Right lobe of liver (tissue), 6 donors: ENCODE results near the gene STPG3. TPM values are rescaled to one million over a fixed set of nuclear protein-coding genes. Genes with fewer than 3 reads are reported as not detected.

Source experiments
- ATAC-seq, 4 donors: fragments of 200-7000 bp; cut with Tn5 transposase; one replicate each; pipeline ENCODE4 v1.9.1; 2020; ENCODE audit warnings: mild to moderate bottlenecking in 4 of 4, moderate library complexity in 4 of 4
- DNase-seq, 3 donors: peaks; one replicate each; pipeline ENCODE4 v3.0.0-alpha.2; 2020
- H3K27ac ChIP-seq, 3 donors: fragments of 200-600 bp; one replicate each; pipeline ENCODE4 v1.8.0; 2022
- H3K27me3 ChIP-seq, 2 donors: fragments of 200-600 bp; one replicate each; pipeline ENCODE4 v1.8.0; 2022
- H3K36me3 ChIP-seq, 4 donors: fragments of 200-600 bp; sonication (generic) in 1 of 4; one replicate each; pipeline versions ENCODE4 v1.5.1 to v1.8.0; 2017 to 2022; ENCODE audit warnings: control low read depth in 1 of 4
- H3K4me1 ChIP-seq, 4 donors: fragments of 200-600 bp; sonication (generic) in 1 of 4; one replicate each; pipeline versions ENCODE4 v1.5.1 to v1.8.0; 2017 to 2022; ENCODE audit warnings: control low read depth in 1 of 4
- H3K4me3 ChIP-seq, 3 donors: fragments of 200-600 bp; one replicate each; pipeline ENCODE4 v1.8.0; 2022
- H3K9me3 ChIP-seq, 4 donors: fragments of 200-600 bp; sonication (generic) in 1 of 4; one replicate each; pipeline versions ENCODE4 v1.5.1 to v1.8.0; 2017 to 2022; ENCODE audit warnings: control low read depth in 1 of 4
- CTCF ChIP-seq, 4 donors: fragments of 200-600 bp in 3 of 4; fragments of 450-650 bp in 1 of 4; IDR thresholded peaks; one replicate each; pipeline versions ENCODE4 v1.5.1 to v1.8.0; 2016 to 2022; ENCODE audit warnings: antibody characterized with exemption in 4 of 4, mild to moderate bottlenecking in 2 of 4
- POLR2A ChIP-seq: fragments of 450-650 bp; IDR thresholded peaks from one replicate; pipeline ENCODE4 v1.6.1; 2017; ENCODE audit warnings: antibody characterized with exemption, mild to moderate bottlenecking
- WGBS: methylation state at CpG from one replicate; pipeline ENCODE4 v1.1.6; 2018; ENCODE audit warnings: low coverage, low lambda C conversion rate; ENCODE audit not compliant: insufficient coverage; ENCODE audit errors: missing lambda C conversion rate; 5-methylcytosine and 5-hydroxymethylcytosine counted together
- intact Hi-C, 2 donors: fragments of 100-400 bp; cut with DNase I; formaldehyde crosslinking; loops; one replicate each; pipeline versions ENCODE4 v1.11.2 to v1.14.1; 2022
- total RNA-seq, 6 experiments: library from RNA; depleted of rRNA in 2 of 6; stranded (reverse); fragments of >200 nt in 2 of 6; fragmentation: NEBNext Ultra II Directional in 3 of 6; extraction: Animal tissue kit (Norgen Biotek cat#: 25700) in 3 of 6; gene quantifications; one replicate each; pipeline versions ENCODE4 v1.1.0 to v1.2.4, GENCODE V29; 2016 to 2023
- donor health status: DM: no; HTN: yes; CAD: no.
- donor health status: DM: no; HTN: no; CAD: no.
- donor health status: DM: no; HTN: no; CAD: no.
- donor health status: DM: no; HTN: yes; CAD: no.
- donor health status: DM: no; HTN: yes; CAD: no.

The STPG3 gene
- total RNA-seq, 6 experiments from 2014 or later = not detected

GRCh38 chr9:137294091-137294680, 43.1 kb downstream of the STPG3 start:
- ATAC-seq (peak; percentile 46 to 68 (median 55)), DNase-seq (peak in 1 of 3 donors; percentile 75)
- 12% methylated on average over 8 of the region's 11 CpGs for WGBS
- TF ChIP-seq CTCF (IDR thresholded peaks at IDR 0.05) (no peak), POLR2A (no peak)
- no peaks in the 10 kb centered on the region for H3K9me3 ChIP-seq
- peaks cover 0 to 9% of the 10 kb centered on the region in 2 donors for H3K27me3 ChIP-seq
- no peaks in the 10 kb centered on the region for H3K36me3 ChIP-seq
- H3K4me3 ChIP-seq = peak overlapping the region in 1 of 3 donors; percentile 13
- intact Hi-C loops = no loop called here
- H3K27ac ChIP-seq = peak overlapping the region in 2 of 3 donors; percentile 15 to 34
- H3K4me1 ChIP-seq = peaks cover 0 to 8% (median 0%) of the 10 kb centered on the region in 4 donors

- TF ChIP-seq POLR2A (no peak), CTCF (IDR thresholded peaks at IDR 0.05) (peak in 2 of 4 donors; percentile 15 to 38)
- Histone ChIP-seq H3K27ac (peak overlapping the region in 2 of 3 donors; percentile 34 to 66), H3K9me3 (no peaks in the 10 kb centered on the region), H3K4me3 (peak overlapping the region in 1 of 3 donors; percentile 39), H3K4me1 (peaks cover 0 to 8% (median 0%) of the 10 kb centered on the region in 4 donors), H3K36me3 (no peaks in the 10 kb centered on the region), H3K27me3 (peaks cover 0 to 15% of the 10 kb centered on the region in 2 donors)
- DNase-seq = no peak
- peak; percentile 2 to 28 (median 4) for ATAC-seq
- 26% methylated on average over 21 of the region's 35 CpGs for WGBS
- intact Hi-C loops = loop anchor here in 1 of 2 donors (5.0 kb wide), 1 partner anchor 113 kb away; no protein-coding TSS in a partner anchor
Measured at GRCh38 chr9:137294681-137295237, 43.7 kb downstream of the STPG3 start.

GRCh38 chr9:137295238-137295811, 44.2 kb downstream of the STPG3 start:
- H3K27ac ChIP-seq = peak overlapping the region in 2 of 3 donors; percentile 66 to 90
- ATAC-seq (peak; percentile 35 to 77 (median 54)), DNase-seq (no peak)
- WGBS = 0% methylated on average over 3 of the region's 76 CpGs
- H3K27me3 ChIP-seq = peaks cover 0 to 19% of the 10 kb centered on the region in 2 donors
- intact Hi-C loops = loop anchor here in 1 of 2 donors (5.0 kb wide), 1 partner anchor 112 kb away; no protein-coding TSS in a partner anchor
- H3K4me3 ChIP-seq = peak overlapping the region in 1 of 3 donors; percentile 39
- H3K36me3 ChIP-seq = no peaks in the 10 kb centered on the region
- no peaks in the 10 kb centered on the region for H3K9me3 ChIP-seq
- TF ChIP-seq CTCF (IDR thresholded peaks at IDR 0.05) (peak; percentile 35 to 84 (median 63)), POLR2A (no peak)
- H3K4me1 ChIP-seq = peaks cover 0 to 13% (median under 1%) of the 10 kb centered on the region in 4 donors

GRCh38 chr9:137295849-137296669, 45.0 kb downstream of the STPG3 start:
- H3K36me3 ChIP-seq = no peaks in the 10 kb centered on the region
- TF ChIP-seq CTCF (IDR thresholded peaks at IDR 0.05) (no peak), POLR2A (no peak)
- ATAC-seq = peak in 1 of 4 donors; percentile 1
- peaks cover 0 to 19% (median under 1%) of the 10 kb centered on the region in 4 donors for H3K4me1 ChIP-seq
- WGBS = 8% methylated on average over 23 of the region's 78 CpGs
- H3K4me3 ChIP-seq = peak overlapping the region; percentile 14 to 39 (median 35)
- H3K27me3 ChIP-seq = peaks cover 0 to 19% of the 10 kb centered on the region in 2 donors
- H3K27ac ChIP-seq = peak overlapping the region; percentile 50 to 90 (median 66)
- DNase-seq = no peak
- intact Hi-C loops = loop anchor here in 1 of 2 donors (5.0 kb wide), 1 partner anchor 111 kb away; no protein-coding TSS in a partner anchor
- H3K9me3 ChIP-seq = no peaks in the 10 kb centered on the region
